WERI-Rb-1 (cell line): ENCODE measurements around the gene PDLIM1.
A peak's percentile ranks its signal among the peaks of the same experiment; 100 is the strongest.

Experiments
- DNase-seq: peaks from one replicate; pipeline ENCODE4 v3.0.0-alpha.2; 2020
- H3K27ac ChIP-seq: fragments of 250-450 bp; sonication (Bioruptor Pico); 2 replicates; pipeline ENCODE4 v1.5.1; 2020; ENCODE audit warnings: mild to moderate bottlenecking, moderate library complexity
- H3K27me3 ChIP-seq: fragments of 250-450 bp; sonication (Bioruptor Pico); 2 replicates; pipeline ENCODE4 v1.5.1; 2021; ENCODE audit warnings: mild to moderate bottlenecking, low read depth, moderate library complexity; ENCODE audit not compliant: insufficient read depth, severe bottlenecking
- H3K36me3 ChIP-seq: fragments of 250-450 bp; sonication (Bioruptor Pico); 2 replicates; pipeline ENCODE4 v1.5.1; 2020; ENCODE audit warnings: mild to moderate bottlenecking, moderate library complexity
- H3K4me3 ChIP-seq: 2 replicates; pipeline ENCODE4 v1.5.1; 2011; ENCODE audit warnings: low read depth, mild to moderate bottlenecking, control low read depth, low read length
- H3K9me3 ChIP-seq: fragments of 250-450 bp; sonication (Bioruptor Pico); 2 replicates; pipeline ENCODE4 v1.5.1; 2021; ENCODE audit warnings: mild to moderate bottlenecking, moderate library complexity; ENCODE audit not compliant: severe bottlenecking
- CTCF ChIP-seq: IDR thresholded peaks from 2 replicates; pipeline ENCODE4 v1.5.1; 2011; ENCODE audit warnings: low read depth, mild to moderate bottlenecking, control low read depth, inconsistent platforms, low read length

The PDLIM1 gene

GRCh38 chr10:95300022-95300539 is 9.3 kb upstream of the PDLIM1 start:
- H3K9me3 ChIP-seq, result no peaks in the 10 kb centered on the region
- no peak for DNase-seq
- no peaks in the 10 kb centered on the region for H3K36me3 ChIP-seq
- TF ChIP-seq CTCF, result no peak
- no peak overlapping the region for H3K4me3 ChIP-seq
- H3K27me3 ChIP-seq, result no peaks in the 10 kb centered on the region
- H3K27ac ChIP-seq, result no peak overlapping the region

- TF ChIP-seq CTCF, result no peak
- no peak for DNase-seq
Measured at GRCh38 chr10:95297402-95297801, 6.6 kb upstream of the PDLIM1 start.

DNA sequence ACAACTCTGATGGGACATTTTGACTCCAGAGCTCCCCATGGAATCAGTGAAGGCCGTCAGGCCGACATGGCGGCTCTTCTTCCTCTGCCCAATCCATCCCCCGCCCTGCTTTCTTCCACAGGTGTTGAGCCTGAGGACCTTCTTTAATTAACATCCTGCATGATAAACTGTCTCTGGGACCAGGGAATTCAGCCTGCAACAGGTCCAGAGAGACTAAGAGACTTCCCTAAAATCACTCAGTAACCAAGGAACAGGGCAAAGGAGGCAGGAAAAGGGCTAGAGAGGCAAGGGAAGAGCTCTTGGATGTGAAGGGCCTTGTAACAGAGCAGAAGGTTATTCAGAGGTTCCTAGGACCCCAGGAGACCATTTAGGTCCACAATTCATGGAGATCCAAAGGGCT is 6.0 kb upstream of the PDLIM1 start:
- Histone ChIP-seq H3K9me3 (no peaks in the 10 kb centered on the region), H3K36me3 (no peaks in the 10 kb centered on the region), H3K27me3 (no peaks in the 10 kb centered on the region), H3K4me3 (no peak overlapping the region), H3K27ac (no peak overlapping the region)
- DNase-seq, result no peak
- no peak for TF ChIP-seq CTCF

More at GRCh38 chr10:95297402-95297801, 6.6 kb upstream of the PDLIM1 start:
- Histone ChIP-seq H3K9me3 (no peaks in the 10 kb centered on the region), H3K36me3 (no peaks in the 10 kb centered on the region), H3K27ac (no peak overlapping the region), H3K27me3 (no peaks in the 10 kb centered on the region), H3K4me3 (no peak overlapping the region)

GRCh38 chr10:95295031-95295755 is 4.4 kb upstream of the PDLIM1 start:
- peak overlapping the region; percentile 29 for H3K27ac ChIP-seq
- no peaks in the 10 kb centered on the region for H3K9me3 ChIP-seq
- H3K4me3 ChIP-seq, result no peak overlapping the region
- H3K27me3 ChIP-seq, result no peaks in the 10 kb centered on the region
- TF ChIP-seq CTCF, result no peak
- no peaks in the 10 kb centered on the region for H3K36me3 ChIP-seq
- peak; percentile 28 for DNase-seq

DNA sequence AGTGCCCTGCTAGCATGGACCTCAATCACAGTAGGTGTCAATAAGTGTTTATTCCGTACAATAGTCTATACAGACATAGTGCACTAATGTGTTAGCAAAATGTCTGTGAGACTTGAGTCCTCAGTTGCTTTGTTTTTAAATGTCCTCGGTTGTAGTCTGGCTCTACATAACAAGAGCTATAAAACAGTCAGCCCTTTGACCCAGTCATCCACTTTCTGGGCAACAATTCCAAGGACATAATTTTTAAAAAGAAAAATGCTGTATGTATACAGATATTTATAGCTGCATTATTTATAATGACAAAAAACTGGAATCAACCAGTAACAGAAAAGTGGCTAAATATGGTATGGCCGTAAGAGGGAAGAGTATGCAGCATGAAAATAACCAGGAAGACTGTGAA is 2.8 kb upstream of the PDLIM1 start:
- DNase-seq, result no peak
- no peak for TF ChIP-seq CTCF
- Histone ChIP-seq H3K4me3 (no peak overlapping the region), H3K36me3 (no peaks in the 10 kb centered on the region), H3K27ac (no peak overlapping the region), H3K9me3 (no peaks in the 10 kb centered on the region), H3K27me3 (no peaks in the 10 kb centered on the region)
